Middle frontal gyrus (tissue), 1 donor: Measurements from ENCODE around the gene FAM234B.

Source experiments
- DNase-seq: peaks from one replicate; pipeline ENCODE4 v3.0.0-alpha.2; 2015; ENCODE audit warnings: low spot score; ENCODE audit errors: extremely low spot score

FAM234B gene

DNA sequence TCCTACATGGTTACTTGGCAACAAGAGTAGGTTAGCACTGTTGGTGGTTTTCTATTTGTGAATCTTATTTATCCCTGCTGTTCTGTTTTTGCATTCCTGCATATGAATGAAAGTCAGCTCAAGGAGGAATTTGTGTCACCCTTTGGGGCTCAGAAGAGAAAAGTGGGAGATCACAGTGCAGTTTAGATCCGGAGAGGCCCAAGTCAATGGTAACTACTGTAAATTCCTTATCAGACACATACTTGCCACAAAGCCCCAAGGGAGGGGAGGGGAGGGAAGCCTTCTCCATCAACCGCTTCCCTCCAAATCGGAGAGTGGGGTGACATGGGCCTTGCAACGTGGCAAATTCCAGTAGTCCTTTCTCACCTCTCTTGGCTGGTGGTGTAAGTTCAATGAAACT lies 44.3 kb downstream of the FAM234B start:
- DNase-seq = no peak

DNA sequence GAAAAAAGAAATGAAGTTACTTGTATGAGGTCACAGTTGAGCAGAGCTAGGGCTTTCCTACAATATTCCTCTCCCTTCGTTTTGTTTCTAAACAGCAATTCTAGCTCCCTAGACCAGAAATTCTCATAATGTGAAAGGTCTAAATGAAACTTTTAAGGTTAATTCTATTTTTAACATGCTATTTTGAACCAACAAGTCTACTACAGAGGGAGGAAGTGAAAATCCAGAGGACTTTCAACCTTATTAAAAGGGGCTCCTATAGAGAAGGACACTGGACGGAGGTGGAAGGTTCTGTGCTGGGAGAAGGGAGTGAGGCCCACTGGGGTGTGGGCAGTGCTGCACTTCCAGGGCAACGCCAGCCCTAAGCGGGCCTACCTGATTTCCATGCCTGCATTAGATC lies 45.9 kb downstream of the FAM234B start:
- DNase-seq = no peak

DNA sequence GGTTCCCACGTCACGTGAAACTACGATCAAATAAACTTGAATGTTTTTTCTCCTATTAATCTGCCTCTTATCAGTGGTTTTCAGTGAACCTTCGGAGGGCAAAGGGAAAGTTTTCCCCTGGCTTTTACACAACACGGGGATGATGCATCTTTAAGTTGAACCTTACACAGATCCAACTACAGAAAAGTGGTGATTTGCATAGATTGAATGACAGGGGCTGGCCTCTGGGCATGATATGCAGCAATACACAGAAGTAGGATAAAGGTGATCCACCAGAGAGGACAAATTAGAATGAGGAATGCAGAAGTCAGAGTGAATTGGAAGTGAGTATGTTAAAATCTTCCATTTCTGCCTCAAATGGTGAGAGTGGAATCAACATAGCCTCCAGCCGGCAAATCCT lies 47.7 kb downstream of the FAM234B start:
- DNase-seq = no peak

DNA sequence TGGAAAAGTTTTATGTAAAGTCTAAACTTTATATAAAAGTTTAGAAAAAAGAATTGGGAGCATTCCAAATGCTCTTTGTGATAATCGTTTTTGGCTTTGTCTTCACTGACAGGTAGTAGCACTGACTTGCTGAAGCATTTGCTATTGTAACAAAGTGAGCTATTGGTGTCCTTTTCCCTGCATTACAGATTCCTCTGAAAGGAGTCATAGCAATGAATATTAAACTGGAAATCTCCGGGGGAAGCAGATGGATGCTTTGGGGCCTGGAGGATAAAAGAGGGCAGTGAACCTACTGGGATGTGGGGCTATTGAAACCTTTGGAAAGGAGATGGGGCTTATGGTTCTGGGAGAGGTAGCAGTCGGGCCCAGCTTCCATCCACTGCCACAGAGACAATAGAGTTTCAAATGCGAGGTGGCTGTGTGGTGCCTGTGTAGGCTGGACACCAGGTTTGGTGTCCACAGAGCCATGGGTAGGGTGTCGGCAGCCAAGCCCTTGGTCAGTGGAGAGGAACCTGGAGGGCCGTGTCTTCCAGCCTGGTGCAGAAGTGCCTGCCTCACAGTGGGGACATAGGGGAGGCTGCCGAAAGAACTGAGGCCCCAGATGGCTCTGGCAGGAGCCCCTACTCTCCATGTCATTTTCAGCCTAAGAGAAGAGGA lies 49.1 kb downstream of the FAM234B start:
- no peak for DNase-seq

DNA sequence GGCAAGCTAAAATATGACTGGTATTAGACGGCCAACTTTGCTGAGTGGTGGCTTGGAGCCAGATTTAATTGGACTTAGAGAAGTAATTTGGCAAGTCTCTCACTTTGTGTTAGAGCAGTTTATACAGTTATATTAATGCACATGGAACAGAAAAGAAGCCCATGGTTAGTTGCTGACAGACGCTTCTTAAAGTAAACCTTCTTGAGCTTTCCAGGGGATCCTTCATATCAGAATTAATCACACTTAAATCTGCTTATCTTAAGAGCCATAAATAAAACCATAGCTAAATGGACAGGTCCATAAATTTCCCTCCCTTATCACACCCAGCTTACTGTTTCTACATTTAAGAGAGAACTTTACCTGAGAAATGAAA lies 49.7 kb downstream of the FAM234B start:
- no peak for DNase-seq

DNA sequence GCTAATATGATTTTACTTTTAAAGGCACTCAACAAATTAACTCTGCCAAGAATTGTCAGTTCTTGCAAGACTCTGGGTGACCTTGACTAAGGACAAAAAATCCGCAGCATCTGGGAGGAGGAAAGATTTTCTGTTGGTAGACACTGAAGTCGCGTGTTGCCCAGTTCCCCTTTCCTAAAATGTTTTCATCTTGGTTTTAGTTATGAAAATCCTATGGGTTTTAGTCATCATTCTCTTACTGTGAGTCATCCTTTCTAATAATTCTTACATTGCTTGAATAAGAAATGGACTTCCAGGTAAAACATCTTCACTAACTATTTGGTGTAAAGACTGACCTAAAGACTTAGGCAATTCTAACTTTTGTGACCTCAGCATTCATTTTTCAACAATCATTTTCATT lies 50.2 kb downstream of the FAM234B start:
- DNase-seq = no peak

DNA sequence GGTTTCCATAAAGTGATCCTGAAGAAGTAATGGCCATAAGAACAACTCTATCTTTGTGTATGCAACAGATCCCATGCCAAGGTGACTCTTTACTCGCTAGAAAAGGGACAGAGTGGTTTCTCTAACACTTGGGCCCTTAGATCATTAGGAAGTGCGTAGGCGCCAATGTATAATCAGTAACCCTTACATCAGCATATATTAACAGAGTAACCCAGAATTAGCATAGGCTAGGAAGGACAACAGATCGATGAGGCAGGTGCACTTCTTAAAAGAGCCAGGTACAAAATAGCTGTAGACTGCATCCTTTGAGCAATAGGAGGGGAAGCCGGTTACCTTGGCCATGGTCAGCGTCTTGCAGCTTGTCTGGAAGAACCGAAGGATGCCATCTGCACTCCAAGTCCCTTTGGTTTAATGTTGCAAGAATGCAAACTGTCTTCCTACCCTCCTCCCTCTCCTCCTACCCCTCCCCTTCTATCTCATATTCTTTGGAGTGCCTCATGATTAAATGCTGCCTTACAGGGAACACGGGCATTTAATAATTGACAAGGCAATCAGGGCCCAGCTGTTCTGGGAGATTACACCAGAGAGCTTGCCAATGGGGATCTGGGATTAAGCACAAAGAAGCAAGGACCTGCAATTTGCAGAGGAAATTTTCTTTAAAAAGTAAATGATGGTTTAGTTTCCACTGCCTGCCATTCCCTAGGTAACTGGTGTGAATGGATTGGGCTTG lies 51.2 kb downstream of the FAM234B start:
- no peak for DNase-seq

DNA sequence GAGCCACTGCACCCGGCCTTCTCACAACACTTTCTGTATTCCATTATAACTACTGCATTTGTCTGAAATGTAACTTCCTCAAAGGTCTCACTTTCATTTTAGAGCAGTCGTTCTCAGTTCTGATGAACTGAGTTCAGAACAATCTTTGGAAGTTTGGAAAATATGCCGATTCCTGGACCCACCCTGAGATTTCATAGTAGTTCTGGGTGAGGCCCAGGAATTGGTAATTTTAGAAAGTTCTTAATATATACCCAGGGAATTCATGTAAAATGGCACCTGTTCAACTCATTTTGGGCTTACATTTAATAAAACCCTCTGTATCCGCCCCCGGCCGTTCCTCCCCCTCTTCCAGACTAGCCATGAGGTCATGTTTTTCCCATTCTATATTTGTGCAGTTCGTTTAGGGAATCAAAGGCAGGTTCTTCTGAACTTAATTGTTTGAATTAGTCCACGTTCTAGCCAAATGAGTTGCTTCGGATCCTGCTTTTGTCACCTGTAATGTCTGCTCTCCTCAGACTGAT lies 53.4 kb downstream of the FAM234B start:
- DNase-seq = no peak

DNA sequence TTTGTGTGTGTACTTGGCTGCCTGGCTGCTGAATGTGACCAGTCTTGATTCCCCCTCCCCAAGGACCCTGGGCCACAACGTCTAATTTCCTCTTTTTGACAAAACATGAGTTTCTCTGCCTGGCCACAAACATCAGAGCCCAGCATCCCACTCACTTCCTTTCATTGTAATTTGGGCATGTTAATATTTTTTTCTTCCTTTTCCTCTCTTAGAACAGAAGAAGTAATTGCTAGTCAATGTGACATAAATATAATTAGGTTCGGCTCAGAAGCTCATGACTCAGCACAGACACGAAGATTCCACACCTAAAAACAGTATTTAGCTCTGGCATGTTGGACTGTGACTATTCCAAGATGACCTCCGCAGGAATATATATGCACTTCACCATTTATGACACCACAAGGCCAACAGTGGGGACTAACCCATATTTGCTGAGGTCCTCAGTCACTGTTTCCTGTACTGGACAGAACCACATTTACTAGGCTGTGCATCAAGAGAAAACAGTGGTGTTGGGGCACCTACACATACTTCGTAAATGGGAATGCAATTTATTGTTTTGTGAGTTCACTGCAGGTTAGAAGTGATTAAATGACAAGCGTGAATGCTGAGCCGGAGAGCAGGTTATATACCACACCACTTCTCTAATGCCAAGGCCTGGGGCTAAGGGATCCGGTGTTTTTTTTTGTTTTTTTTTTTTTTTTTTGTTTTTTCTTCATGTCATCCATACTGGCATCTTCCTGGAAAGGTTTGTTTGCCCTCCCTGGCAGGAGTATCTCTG lies 55.1 kb downstream of the FAM234B start:
- no peak for DNase-seq

DNA sequence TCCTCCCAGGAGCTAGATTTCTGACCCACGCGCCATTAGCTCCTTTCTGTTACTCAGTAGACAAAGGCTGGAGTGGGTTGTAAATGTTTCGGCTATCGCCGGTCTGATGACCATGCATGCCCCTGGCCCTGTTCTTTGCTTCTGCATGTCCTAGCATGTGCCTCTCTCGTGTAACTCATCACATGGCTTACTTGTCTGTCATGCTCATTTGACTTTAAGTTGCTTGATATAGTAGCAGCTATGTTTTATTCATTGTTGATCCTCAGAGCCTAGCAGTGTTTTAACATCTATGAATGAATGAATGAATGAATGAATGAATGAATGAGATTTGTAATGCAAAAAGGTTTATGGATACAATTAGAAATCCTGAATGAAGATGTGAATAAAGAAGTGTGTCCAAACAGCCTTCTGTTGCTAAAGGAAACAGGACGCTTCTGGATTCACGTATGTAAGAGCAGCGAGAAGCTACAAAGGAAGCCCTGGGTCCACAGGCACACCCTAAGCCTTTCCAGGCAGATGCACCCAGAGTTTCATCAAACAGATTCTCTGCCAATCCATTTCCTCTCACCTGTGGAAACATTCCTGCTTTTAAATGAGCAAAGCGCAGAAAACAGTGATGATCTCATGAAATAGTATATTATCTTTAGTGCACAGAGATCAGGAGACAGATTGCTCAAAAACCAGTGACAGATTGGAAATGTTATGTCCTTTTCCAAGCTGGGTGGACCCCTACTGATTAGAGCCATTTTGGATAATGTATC lies 55.8 kb downstream of the FAM234B start:
- no peak for DNase-seq

DNA sequence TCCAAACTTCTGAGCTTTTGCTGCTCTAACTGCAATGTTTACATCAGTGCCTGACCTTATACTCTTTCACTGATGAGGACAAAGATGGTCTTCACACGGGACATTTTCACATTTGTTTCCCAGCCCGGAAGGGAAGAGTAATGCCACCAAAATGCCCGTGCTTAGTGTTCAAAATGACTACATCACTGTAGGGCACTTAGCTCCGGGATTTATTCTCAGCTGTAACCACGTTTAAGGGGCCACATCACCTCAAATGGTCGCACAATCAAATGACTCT lies 56.4 kb downstream of the FAM234B start:
- DNase-seq = no peak

DNA sequence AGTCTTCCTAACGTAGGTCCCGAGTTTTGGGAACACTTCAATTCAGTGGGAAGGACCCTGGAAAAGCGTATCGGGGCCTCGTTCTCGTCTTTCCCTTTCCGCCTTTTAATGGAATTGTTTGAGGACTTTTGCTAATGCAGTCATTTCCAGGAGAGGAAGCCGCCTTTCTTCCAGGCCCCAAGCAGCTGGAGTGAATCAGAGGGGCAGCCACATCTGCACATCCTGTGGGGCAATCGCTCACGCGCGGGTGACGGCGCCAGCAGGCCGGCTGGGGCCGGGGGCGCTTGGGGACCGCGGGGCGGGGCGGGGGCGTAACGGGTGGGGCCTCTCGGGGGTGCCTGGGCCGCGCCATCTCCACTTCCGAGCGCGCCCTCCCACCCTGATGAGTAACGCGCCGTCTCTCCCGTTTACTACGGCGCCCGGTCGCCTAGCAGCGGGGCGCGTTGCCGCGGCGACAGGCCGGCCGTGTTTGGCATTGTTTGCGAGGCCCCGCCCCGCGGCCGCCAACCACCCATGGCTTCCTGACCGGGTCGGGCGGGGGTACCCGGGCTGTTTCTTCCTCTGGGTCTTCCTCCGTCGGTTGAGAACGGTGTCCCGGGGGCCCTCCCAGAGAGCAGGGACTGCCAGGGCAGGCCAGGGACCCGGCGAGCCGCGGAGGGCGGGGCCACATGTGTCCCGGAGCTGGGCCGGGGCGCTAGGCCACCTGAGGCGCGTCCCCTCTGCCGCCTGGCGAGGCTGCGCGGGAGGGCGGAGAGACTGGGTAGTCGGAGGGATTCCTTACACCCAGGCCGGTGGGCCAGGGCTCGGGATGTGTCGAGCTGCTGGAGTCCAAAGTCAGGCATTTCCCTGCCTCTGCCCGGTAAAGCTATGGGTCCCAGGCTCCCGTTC lies 56.9 kb downstream of the FAM234B start:
- DNase-seq = peak; percentile 51

DNA sequence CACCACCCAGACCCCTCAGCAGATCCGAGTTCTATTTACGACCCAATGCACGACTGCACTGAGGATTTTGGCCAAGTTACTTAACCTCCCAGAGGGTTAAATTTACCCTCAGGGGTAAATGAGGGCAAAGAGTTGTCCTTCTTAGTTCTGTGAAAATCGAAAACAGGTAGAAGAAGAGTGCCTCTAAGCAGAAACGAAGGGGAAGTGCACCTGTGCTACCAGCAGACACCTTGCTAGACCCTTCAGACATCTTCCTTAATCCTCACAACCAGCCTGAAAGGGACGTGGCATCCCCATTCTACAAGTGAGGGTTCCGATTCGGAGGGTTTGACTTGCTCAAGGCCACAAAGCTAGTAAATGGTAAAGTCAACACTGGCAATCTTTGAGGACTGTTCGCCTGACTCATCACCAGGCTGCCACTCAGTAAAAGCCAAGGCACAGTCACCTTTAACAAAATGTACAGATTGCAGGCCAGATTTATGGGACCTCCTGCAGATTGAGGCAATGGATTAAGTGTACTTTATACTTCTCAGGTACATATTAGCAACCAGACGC lies 57.7 kb downstream of the FAM234B start:
- no peak for DNase-seq

DNA sequence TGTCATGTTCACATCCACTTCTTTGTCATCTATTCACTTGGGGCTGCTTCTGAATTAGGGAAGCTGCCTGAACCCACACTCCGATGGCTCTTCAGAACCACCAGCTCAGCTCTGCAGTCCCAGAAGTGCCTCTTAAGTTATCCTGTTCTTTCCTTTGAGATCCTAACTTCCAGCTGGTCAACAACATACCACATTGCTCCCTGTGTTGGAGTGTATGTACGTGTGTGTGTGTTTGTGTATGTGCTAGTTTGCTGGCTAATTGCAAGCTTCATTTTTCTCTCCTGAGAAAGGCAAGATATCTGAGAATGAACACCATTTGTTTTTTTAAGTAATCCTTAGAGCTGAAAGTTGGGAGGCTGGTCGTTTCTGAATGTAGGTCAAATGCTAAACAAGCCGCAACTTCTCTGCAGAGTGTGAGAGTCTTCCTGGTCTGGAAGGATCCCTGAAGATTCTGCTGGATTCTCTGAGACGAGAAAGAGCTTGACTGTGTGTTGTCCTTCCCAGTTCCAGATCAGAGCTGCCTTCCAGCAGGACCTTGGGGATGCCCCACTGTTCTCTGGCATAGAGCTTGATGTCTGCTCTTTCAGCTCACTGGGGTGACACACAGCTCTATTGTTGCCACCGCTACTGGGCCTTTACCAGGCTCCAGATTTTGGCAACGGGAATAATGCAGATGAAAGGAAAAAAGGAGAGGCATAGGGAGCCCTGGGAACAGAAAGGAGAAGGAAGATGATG lies 58.4 kb downstream of the FAM234B start:
- peak; percentile 40 for DNase-seq

DNA sequence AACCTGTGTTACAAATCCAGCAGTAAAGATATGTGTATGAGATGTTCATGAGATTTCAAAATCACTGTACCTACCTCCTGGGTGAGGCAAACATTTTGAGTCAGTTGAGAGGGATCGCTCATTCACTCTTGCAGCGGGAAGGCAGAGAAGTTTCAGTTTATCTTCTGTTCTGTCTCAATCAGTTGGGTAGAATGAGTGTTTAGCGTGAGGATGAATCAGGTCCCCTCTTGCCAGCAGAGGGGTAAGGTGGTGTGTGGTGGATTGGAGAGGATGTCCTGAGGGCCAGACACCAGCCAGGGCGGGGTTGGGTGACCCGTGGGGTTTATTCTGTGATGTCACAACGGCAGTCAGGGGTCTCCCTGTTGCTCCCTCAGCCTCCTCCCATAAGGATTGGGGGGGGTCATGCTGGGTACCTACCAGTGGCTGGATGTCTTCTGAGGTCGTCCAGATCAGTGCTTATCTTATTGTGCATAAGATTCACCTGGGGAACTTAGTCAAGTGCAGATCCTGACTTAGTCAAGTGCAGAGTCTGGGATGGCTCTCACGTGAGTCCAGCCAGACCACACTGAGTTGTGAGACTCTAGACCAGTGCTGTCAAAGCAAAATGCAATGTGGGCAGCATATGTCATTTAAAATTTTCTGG lies 59.3 kb downstream of the FAM234B start, which contains the start of gene GSG1:
Gene GSG1, minus strand, starts transcription at position 277 of the 643 bp plus-strand sequence. Its CDS starts 155 bp downstream, at position 122.
- no peak for DNase-seq

DNA sequence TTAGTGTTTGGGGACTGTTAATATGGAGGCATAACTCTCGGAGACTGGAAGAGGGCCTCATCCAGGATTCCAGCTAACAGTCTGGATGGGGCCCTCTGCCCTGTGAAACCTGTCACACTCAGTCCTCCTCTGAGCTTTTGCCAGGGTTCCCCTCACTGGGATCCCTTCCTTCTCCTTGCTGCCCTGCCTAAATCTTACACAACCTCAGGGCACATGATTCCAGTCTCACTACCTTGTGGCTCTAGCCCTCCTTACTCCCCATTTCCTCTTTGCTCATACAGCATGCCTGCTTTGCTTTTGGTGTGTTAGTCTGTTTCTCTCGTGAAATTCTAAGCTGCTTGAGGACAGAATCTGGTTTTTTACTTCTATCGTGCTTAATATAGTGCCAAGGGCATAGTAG lies 60.2 kb downstream of the FAM234B start:
- no peak for DNase-seq

DNA sequence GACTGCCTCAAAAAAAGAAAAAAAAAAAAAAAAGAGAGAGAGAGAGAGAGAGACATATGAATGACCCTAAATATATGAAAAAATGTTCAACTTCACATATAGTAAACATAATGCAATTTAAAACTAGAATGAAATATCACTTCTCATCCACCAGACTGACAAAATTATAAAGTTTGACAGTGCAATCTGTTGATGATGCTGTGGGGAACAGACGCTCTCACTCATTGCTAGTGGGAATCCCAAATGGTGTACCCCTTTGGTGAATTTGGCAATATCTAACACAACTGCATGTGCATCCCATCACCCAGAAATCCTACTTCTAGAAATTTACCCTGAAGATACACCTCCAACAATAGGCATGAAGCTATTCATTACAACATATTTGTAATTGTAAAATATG lies 61.6 kb downstream of the FAM234B start:
- DNase-seq = no peak

DNA sequence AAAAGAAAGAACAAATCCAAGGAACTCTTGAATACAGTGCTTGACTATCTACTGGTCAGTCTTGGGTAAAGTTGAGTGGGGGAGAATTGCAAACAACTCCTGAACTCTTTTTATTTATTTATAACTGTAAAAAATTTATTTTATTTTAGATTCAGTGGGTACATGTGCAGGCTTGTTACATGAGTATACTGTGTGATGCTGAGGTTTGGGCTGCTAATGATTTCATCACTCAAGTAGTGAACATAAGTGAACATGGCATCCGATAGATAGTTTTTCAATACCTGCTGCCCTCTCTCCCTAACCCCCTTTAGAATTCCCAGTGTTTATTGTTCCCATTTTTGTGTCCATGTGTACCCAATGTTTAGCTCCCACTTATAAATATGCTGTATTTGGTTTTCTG lies 62.5 kb downstream of the FAM234B start:
- no peak for DNase-seq

DNA sequence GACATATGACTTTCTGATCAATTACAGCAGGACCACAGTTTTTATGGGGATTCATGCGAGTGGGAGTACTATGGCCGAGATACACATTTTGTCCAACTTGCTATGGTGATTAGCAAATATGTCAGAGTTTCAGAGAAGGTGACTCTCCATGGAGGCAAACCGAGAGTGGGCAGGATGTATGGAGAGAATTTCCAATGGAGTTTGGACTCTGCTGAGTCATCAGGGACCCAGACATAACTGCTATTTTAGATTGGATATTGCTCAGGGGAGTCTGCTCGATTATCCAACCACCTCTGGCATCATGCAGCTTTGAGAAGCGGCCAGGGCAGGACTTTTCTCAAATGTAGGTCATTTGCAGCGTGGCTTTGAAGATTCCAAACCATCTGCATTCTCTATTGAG lies 68.8 kb downstream of the FAM234B start:
- no peak for DNase-seq
